Activated naive CD4-positive, alpha-beta T cell treated with anti-CD3 and anti-CD28 coated beads, Interleukin-2, amount 50 U/mL, for 72 hours (primary cell): ENCODE data around the gene SNF8. TPM values are rescaled to one million over a fixed set of nuclear protein-coding genes. Genes with fewer than 3 reads are reported as not detected.

ENCODE experiments used
- ATAC-seq, 2 donors: fragments of 150-1000 bp; cut with Tn5 transposase; 2 replicates each; pipeline ENCODE4 v1.10.0; 2021; ENCODE audit warnings: mild to moderate bottlenecking in 2 of 2, moderate library complexity in 2 of 2
- DNase-seq, 2 donors: peaks; one replicate each; pipeline ENCODE4 v3.0.0; 2021 to 2022; ENCODE audit warnings: low spot score in 2 of 2
- H3K27ac Mint-ChIP-seq, 2 donors: one replicate each; pipeline ENCODE4 v1.8.0; 2022; ENCODE audit warnings: mild to moderate bottlenecking in 2 of 2, mixed read lengths in 2 of 2
- H3K36me3 Mint-ChIP-seq, 2 donors: one replicate each; pipeline ENCODE4 v1.8.0; 2022; ENCODE audit warnings: mixed read lengths in 2 of 2
- H3K9me3 Mint-ChIP-seq, 2 donors: one replicate each; pipeline ENCODE4 v1.8.0; 2022; ENCODE audit warnings: mixed read lengths in 2 of 2
- total RNA-seq, 2 donors: library from RNA; stranded (reverse); gene quantifications; one replicate each; pipeline ENCODE4 v1.2.3, GENCODE V29; 2022

Gene SNF8
- total RNA-seq: 100 to 1,000 TPM; 104 to 107 TPM

GRCh38 chr17:48944515-48945260 is at the start of gene SNF8:
SNF8 (minus strand) TSS chr17:48944842; CDS start chr17:48944734, 108 bp downstream.
- peaks cover 0 to 4% of the 10 kb centered on the region in 2 donors for H3K9me3 Mint-ChIP-seq
- peaks cover 6 to 14% of the 10 kb centered on the region in 2 donors for H3K36me3 Mint-ChIP-seq
- peak; percentile 92 to 94 for DNase-seq
- peak; percentile 98 to 99 for ATAC-seq
- H3K27ac Mint-ChIP-seq: peak within 1 kb of the TSS; percentile 98 to 100

- ATAC-seq: no peak
- Mint-ChIP-seq H3K27ac (no peak overlapping the region), H3K36me3 (peaks cover 5% of the 10 kb centered on the region in 2 donors), H3K9me3 (no peaks in the 10 kb centered on the region)
- no peak for DNase-seq
Measured at GRCh38 chr17:48993951-48994350, 49.3 kb upstream of the SNF8 start.

GRCh38 chr17:48993305-48993704 is 48.7 kb upstream of the SNF8 start:
- DNase-seq: no peak
- Mint-ChIP-seq H3K36me3 (peaks cover 0 to 5% of the 10 kb centered on the region in 2 donors), H3K9me3 (no peaks in the 10 kb centered on the region), H3K27ac (no peak overlapping the region)
- ATAC-seq: no peak

- Mint-ChIP-seq H3K9me3 (no peaks in the 10 kb centered on the region), H3K36me3 (peaks cover 0 to 5% of the 10 kb centered on the region in 2 donors), H3K27ac (no peak overlapping the region)
- no peak for DNase-seq
- ATAC-seq: no peak
Measured at GRCh38 chr17:48992444-48992843, 47.8 kb upstream of the SNF8 start.

- no peak overlapping the region for H3K27ac Mint-ChIP-seq
- H3K9me3 Mint-ChIP-seq: no peaks in the 10 kb centered on the region
- H3K36me3 Mint-ChIP-seq: no peaks in the 10 kb centered on the region
- no peak for DNase-seq
- no peak for ATAC-seq
Measured at GRCh38 chr17:48990882-48991357, 46.3 kb upstream of the SNF8 start.

- DNase-seq (no peak), ATAC-seq (no peak)
- Mint-ChIP-seq H3K36me3 (no peaks in the 10 kb centered on the region), H3K9me3 (no peaks in the 10 kb centered on the region), H3K27ac (no peak overlapping the region)
Measured at GRCh38 chr17:48989100-48989499, 44.5 kb upstream of the SNF8 start.

GRCh38 chr17:48985436-48986245 is 41.0 kb upstream of the SNF8 start:
- Mint-ChIP-seq H3K9me3 (peaks cover 0 to 4% of the 10 kb centered on the region in 2 donors), H3K36me3 (peaks cover 5% of the 10 kb centered on the region in 2 donors), H3K27ac (no peak overlapping the region)
- DNase-seq (no peak), ATAC-seq (no peak)

- Mint-ChIP-seq H3K36me3 (peaks cover 5% of the 10 kb centered on the region in 2 donors), H3K27ac (peak overlapping the region in 1 of 2 donors; percentile 15), H3K9me3 (peaks cover 0 to 4% of the 10 kb centered on the region in 2 donors)
- DNase-seq (no peak), ATAC-seq (no peak)
Measured at GRCh38 chr17:48981927-48982539, 37.4 kb upstream of the SNF8 start.

GRCh38 chr17:48973806-48974205 is 29.2 kb upstream of the SNF8 start:
- H3K27ac Mint-ChIP-seq: no peak overlapping the region
- DNase-seq (no peak), ATAC-seq (no peak)
- H3K9me3 Mint-ChIP-seq: no peaks in the 10 kb centered on the region
- no peaks in the 10 kb centered on the region for H3K36me3 Mint-ChIP-seq

GRCh38 chr17:48972749-48973097 is 28.1 kb upstream of the SNF8 start:
- H3K27ac Mint-ChIP-seq: no peak overlapping the region
- H3K36me3 Mint-ChIP-seq: no peaks in the 10 kb centered on the region
- ATAC-seq (no peak), DNase-seq (no peak)
- H3K9me3 Mint-ChIP-seq: no peaks in the 10 kb centered on the region

GRCh38 chr17:48970865-48971687 is 26.4 kb upstream of the SNF8 start:
- ATAC-seq (no peak), DNase-seq (no peak)
- Mint-ChIP-seq H3K9me3 (no peaks in the 10 kb centered on the region), H3K36me3 (no peaks in the 10 kb centered on the region), H3K27ac (no peak overlapping the region)

- Mint-ChIP-seq H3K27ac (no peak overlapping the region), H3K36me3 (no peaks in the 10 kb centered on the region), H3K9me3 (no peaks in the 10 kb centered on the region)
- DNase-seq: no peak
- no peak for ATAC-seq
Measured at GRCh38 chr17:48970224-48970623, 25.6 kb upstream of the SNF8 start.

- Mint-ChIP-seq H3K27ac (no peak overlapping the region), H3K36me3 (no peaks in the 10 kb centered on the region), H3K9me3 (no peaks in the 10 kb centered on the region)
- DNase-seq (no peak), ATAC-seq (no peak)
Measured at GRCh38 chr17:48961516-48962233, 17.0 kb upstream of the SNF8 start.

- Mint-ChIP-seq H3K9me3 (no peaks in the 10 kb centered on the region), H3K36me3 (no peaks in the 10 kb centered on the region)
- ATAC-seq: no peak
Measured at GRCh38 chr17:48960834-48961515, 16.3 kb upstream of the SNF8 start.

GRCh38 chr17:48954300-48954755 is 9.7 kb upstream of the SNF8 start:
- H3K9me3 Mint-ChIP-seq: no peaks in the 10 kb centered on the region
- DNase-seq (no peak), ATAC-seq (peak in 1 of 2 donors; percentile 32)
- no peak overlapping the region for H3K27ac Mint-ChIP-seq
- H3K36me3 Mint-ChIP-seq: no peaks in the 10 kb centered on the region

More at GRCh38 chr17:48960834-48961515, 16.3 kb upstream of the SNF8 start:
- no peak for DNase-seq
- H3K27ac Mint-ChIP-seq: no peak overlapping the region
